Measurements from ENCODE around the gene POLR2B. TPM values are rescaled to one million over a fixed set of nuclear protein-coding genes. Genes with fewer than 3 reads are reported as not detected.

The POLR2B gene
- total and polyA plus RNA-seq, 4 experiments from 2014 or later: 53.6 to 136 (median 98.1) TPM

- POLR2A ChIA-PET (ENCODE audit: partially characterized antibody): no interaction called here
- Mint-ChIP-seq H3K4me1 (peaks cover 0 to 6% (median 3%) of the 10 kb centered on the region in 4 donors), H3K36me3 (peaks cover 15 to 22% of the 10 kb centered on the region in 2 donors), H3K9me3 (no peaks in the 10 kb centered on the region), H3K27ac (no peak overlapping the region), H3K27me3 (no peaks in the 10 kb centered on the region), H3K4me3 (no peak overlapping the region)
- Histone ChIP-seq H3K9me3 (ENCODE audit: control insufficient read depth in 1 of 2, low read length in 2 of 2) (no peaks in the 10 kb centered on the region), H3K27ac (ENCODE audit: low read depth, low read length) (no peak overlapping the region), H3K27me3 (ENCODE audit: insufficient read depth, low read length) (no peaks in the 10 kb centered on the region), H3K4me1 (ENCODE audit: insufficient read depth, low read length) (no peaks in the 10 kb centered on the region), H3K4me3 (ENCODE audit: low read length in 2 of 2) (no peak overlapping the region), H3K36me3 (ENCODE audit: insufficient read depth, low read length) (peaks cover 3% of the 10 kb centered on the region)
- no peak for DNase-seq
- CTCF ChIA-PET (ENCODE audit: partially characterized antibody): interaction anchor here (0.7 kb wide), 1 partner anchor 105 kb away, joined by 3 read pairs; no protein-coding TSS in a partner anchor
- intact Hi-C loops (cut with micrococcal nuclease): no loop called here
Measured at GRCh38 chr4:56941403-56941802, 37.3 kb upstream of the POLR2B start.

GRCh38 chr4:56953680-56954520 is 24.8 kb upstream of the POLR2B start:
- no peaks in the 10 kb centered on the region for H3K36me3 Mint-ChIP-seq
- Histone ChIP-seq H3K27ac (ENCODE audit: low read depth, low read length) (no peak overlapping the region), H3K4me1 (ENCODE audit: insufficient read depth, low read length) (no peaks in the 10 kb centered on the region), H3K9me3 (ENCODE audit: control insufficient read depth in 1 of 2, low read length in 2 of 2) (no peaks in the 10 kb centered on the region), H3K36me3 (ENCODE audit: insufficient read depth, low read length) (no peaks in the 10 kb centered on the region), H3K27me3 (ENCODE audit: insufficient read depth, low read length) (no peaks in the 10 kb centered on the region), H3K4me3 (ENCODE audit: low read length in 2 of 2) (no peak overlapping the region)
- H3K4me1 Mint-ChIP-seq: no peaks in the 10 kb centered on the region
- no peaks in the 10 kb centered on the region for H3K27me3 Mint-ChIP-seq
- ChIA-PET POLR2A (ENCODE audit: partially characterized antibody) (interaction anchor here (1.2 kb wide), 1 partner anchor 24 kb away, joined by 4 read pairs; the partner anchor contains the start of gene NOA1), CTCF (ENCODE audit: partially characterized antibody) (interaction anchor here (0.7 to 1.0 kb wide), 3 partner anchors 12 to 514 kb away, joined by 3 read pairs; no protein-coding TSS in a partner anchor)
- DNase-seq: no peak
- H3K4me3 Mint-ChIP-seq: no peak overlapping the region
- no peak overlapping the region for H3K27ac Mint-ChIP-seq
- peaks cover 0 to 1% (median 0%) of the 10 kb centered on the region in 8 donors for H3K9me3 Mint-ChIP-seq
- intact Hi-C loops (cut with micrococcal nuclease): no loop called here

GRCh38 chr4:56958111-56958517 is 20.6 kb upstream of the POLR2B start:
- H3K9me3 Mint-ChIP-seq: no peaks in the 10 kb centered on the region
- no peaks in the 10 kb centered on the region for H3K27me3 ChIP-seq (ENCODE audit: insufficient read depth, low read length)
- DNase-seq: no peak
- no peak overlapping the region for H3K4me3 ChIP-seq (ENCODE audit: low read length in 2 of 2)
- H3K36me3 Mint-ChIP-seq: peaks cover 6 to 14% of the 10 kb centered on the region in 2 donors
- no peak overlapping the region for H3K4me3 Mint-ChIP-seq
- H3K27me3 Mint-ChIP-seq: no peaks in the 10 kb centered on the region
- H3K4me1 ChIP-seq (ENCODE audit: insufficient read depth, low read length): no peaks in the 10 kb centered on the region
- ChIA-PET CTCF (ENCODE audit: partially characterized antibody) (no interaction called here), POLR2A (ENCODE audit: partially characterized antibody) (no interaction called here)
- no peaks in the 10 kb centered on the region for H3K9me3 ChIP-seq (ENCODE audit: control insufficient read depth in 1 of 2, low read length in 2 of 2)
- H3K4me1 Mint-ChIP-seq: no peaks in the 10 kb centered on the region
- H3K36me3 ChIP-seq (ENCODE audit: insufficient read depth, low read length): peaks cover 9% of the 10 kb centered on the region
- intact Hi-C loops (cut with micrococcal nuclease): loop anchor here (1.0 kb wide), 1 partner anchor 49 kb away; no protein-coding TSS in a partner anchor
- H3K27ac Mint-ChIP-seq: peak overlapping the region in 1 of 7 donors; percentile 10
- no peak overlapping the region for H3K27ac ChIP-seq (ENCODE audit: low read depth, low read length)

GRCh38 chr4:56959100-56959499 is 19.6 kb upstream of the POLR2B start:
- Histone ChIP-seq H3K27me3 (ENCODE audit: insufficient read depth, low read length) (no peaks in the 10 kb centered on the region), H3K4me1 (ENCODE audit: insufficient read depth, low read length) (no peaks in the 10 kb centered on the region), H3K36me3 (ENCODE audit: insufficient read depth, low read length) (peaks cover 16% of the 10 kb centered on the region), H3K9me3 (ENCODE audit: control insufficient read depth in 1 of 2, low read length in 2 of 2) (no peaks in the 10 kb centered on the region), H3K4me3 (ENCODE audit: low read length in 2 of 2) (no peak overlapping the region), H3K27ac (ENCODE audit: low read depth, low read length) (no peak overlapping the region)
- no peak for DNase-seq
- no peaks in the 10 kb centered on the region for H3K9me3 Mint-ChIP-seq
- ChIA-PET POLR2A (ENCODE audit: partially characterized antibody) (no interaction called here), CTCF (ENCODE audit: partially characterized antibody) (interaction anchor here (1.9 to 3.6 kb wide), 3 partner anchors 11 to 21 kb away, joined by 6 to 24 read pairs (median 8); partner anchors contain the start of genes NOA1 and POLR2B)
- intact Hi-C loops (cut with micrococcal nuclease): no loop called here
- H3K4me3 Mint-ChIP-seq: no peak overlapping the region
- no peaks in the 10 kb centered on the region for H3K27me3 Mint-ChIP-seq
- H3K36me3 Mint-ChIP-seq: peaks cover 6 to 18% of the 10 kb centered on the region in 2 donors
- H3K27ac Mint-ChIP-seq: no peak overlapping the region
- H3K4me1 Mint-ChIP-seq: no peaks in the 10 kb centered on the region

GRCh38 chr4:56961107-56961500 is 17.6 kb upstream of the POLR2B start:
- H3K36me3 Mint-ChIP-seq: peaks cover 21 to 33% of the 10 kb centered on the region in 2 donors
- H3K27me3 Mint-ChIP-seq: no peaks in the 10 kb centered on the region
- no peak overlapping the region for H3K27ac Mint-ChIP-seq
- POLR2A ChIA-PET (ENCODE audit: partially characterized antibody): interaction anchor here (0.8 to 1.3 kb wide), 2 partner anchors 43 to 52 kb away, joined by 3 read pairs; no protein-coding TSS in a partner anchor
- H3K27me3 ChIP-seq (ENCODE audit: insufficient read depth, low read length): no peaks in the 10 kb centered on the region
- H3K4me3 Mint-ChIP-seq: no peak overlapping the region
- H3K4me3 ChIP-seq (ENCODE audit: low read length in 2 of 2): no peak overlapping the region
- peaks cover 0 to 2% (median 0%) of the 10 kb centered on the region in 4 donors for H3K4me1 Mint-ChIP-seq
- CTCF ChIA-PET (ENCODE audit: partially characterized antibody): interaction anchor here (0.8 to 3.6 kb wide), 5 partner anchors 13 to 43 kb away, joined by 3 to 24 read pairs (median 6); partner anchors contain the start of genes NOA1 and POLR2B
- H3K27ac ChIP-seq (ENCODE audit: low read depth, low read length): no peak overlapping the region
- intact Hi-C loops (cut with micrococcal nuclease): no loop called here
- H3K9me3 ChIP-seq (ENCODE audit: control insufficient read depth in 1 of 2, low read length in 2 of 2): no peaks in the 10 kb centered on the region
- H3K4me1 ChIP-seq (ENCODE audit: insufficient read depth, low read length): no peaks in the 10 kb centered on the region
- peaks cover 32% of the 10 kb centered on the region for H3K36me3 ChIP-seq (ENCODE audit: insufficient read depth, low read length)
- no peaks in the 10 kb centered on the region for H3K9me3 Mint-ChIP-seq
- no peak for DNase-seq

GRCh38 chr4:56971383-56971782 is 7.3 kb upstream of the POLR2B start:
- Histone ChIP-seq H3K36me3 (ENCODE audit: insufficient read depth, low read length) (peaks cover 33% of the 10 kb centered on the region), H3K27ac (ENCODE audit: low read depth, low read length) (no peak overlapping the region), H3K4me1 (ENCODE audit: insufficient read depth, low read length) (peaks cover 25% of the 10 kb centered on the region), H3K4me3 (ENCODE audit: low read length in 2 of 2) (no peak overlapping the region), H3K9me3 (ENCODE audit: control insufficient read depth in 1 of 2, low read length in 2 of 2) (no peaks in the 10 kb centered on the region), H3K27me3 (ENCODE audit: insufficient read depth, low read length) (no peaks in the 10 kb centered on the region)
- peaks cover 16 to 40% (median 27%) of the 10 kb centered on the region in 4 donors for H3K4me1 Mint-ChIP-seq
- no peak for DNase-seq
- no peaks in the 10 kb centered on the region for H3K27me3 Mint-ChIP-seq
- H3K27ac Mint-ChIP-seq: peak overlapping the region in 1 of 7 donors; percentile 17
- H3K4me3 Mint-ChIP-seq: no peak overlapping the region
- ChIA-PET POLR2A (ENCODE audit: partially characterized antibody) (no interaction called here), CTCF (ENCODE audit: partially characterized antibody) (no interaction called here)
- intact Hi-C loops (cut with micrococcal nuclease): no loop called here
- H3K9me3 Mint-ChIP-seq: peaks cover 0 to 9% (median 0%) of the 10 kb centered on the region in 8 donors
- H3K36me3 Mint-ChIP-seq: peaks cover 46 to 68% of the 10 kb centered on the region in 2 donors

- H3K4me3 Mint-ChIP-seq: no peak overlapping the region
- intact Hi-C loops (cut with micrococcal nuclease): no loop called here
- CTCF ChIA-PET (ENCODE audit: partially characterized antibody): no interaction called here
Measured at GRCh38 chr4:56972389-56972788, 6.3 kb upstream of the POLR2B start.

More at GRCh38 chr4:56972389-56972788, 6.3 kb upstream of the POLR2B start:
- POLR2A ChIA-PET (ENCODE audit: partially characterized antibody): no interaction called here
- Mint-ChIP-seq H3K4me1 (peaks cover 16 to 43% (median 30%) of the 10 kb centered on the region in 4 donors), H3K27ac (peak overlapping the region in 4 of 7 donors; percentile 17 to 91 (median 34)), H3K27me3 (no peaks in the 10 kb centered on the region), H3K36me3 (peaks cover 39 to 62% of the 10 kb centered on the region in 2 donors), H3K9me3 (peaks cover 0 to 9% (median 0%) of the 10 kb centered on the region in 8 donors)
- no peak for DNase-seq
- Histone ChIP-seq H3K27me3 (ENCODE audit: insufficient read depth, low read length) (no peaks in the 10 kb centered on the region), H3K9me3 (ENCODE audit: control insufficient read depth in 1 of 2, low read length in 2 of 2) (no peaks in the 10 kb centered on the region), H3K27ac (ENCODE audit: low read depth, low read length) (no peak overlapping the region), H3K36me3 (ENCODE audit: insufficient read depth, low read length) (peaks cover 30% of the 10 kb centered on the region), H3K4me1 (ENCODE audit: insufficient read depth, low read length) (peaks cover 28% of the 10 kb centered on the region), H3K4me3 (ENCODE audit: low read length in 2 of 2) (no peak overlapping the region)
